GM06990 (cell line): ENCODE results near the gene ALDH4A1.

ENCODE experiments used
- DNase-seq: peaks from one replicate; pipeline ENCODE4 v3.0.0-alpha.2; 2011; ENCODE audit not compliant: insufficient read length; ENCODE audit errors: extremely low read depth
- H3K27me3 ChIP-seq: replicated peaks from 2 replicates; pipeline ENCODE4 v1.6.0; 2011; ENCODE audit warnings: low read length; ENCODE audit not compliant: control insufficient read depth, insufficient read depth
- H3K36me3 ChIP-seq: 2 replicates; pipeline ENCODE4 v1.5.1; 2011; ENCODE audit warnings: low read length; ENCODE audit not compliant: control insufficient read depth, insufficient read depth
- H3K4me3 ChIP-seq: replicated peaks from 2 replicates; pipeline ENCODE4 v1.5.1; 2011; ENCODE audit warnings: low read depth, mild to moderate bottlenecking, control low read depth, low read length
- CTCF ChIP-seq: IDR thresholded peaks from 2 replicates; pipeline ENCODE4 v1.5.1; 2011; ENCODE audit warnings: low read length, control low read depth, mild to moderate bottlenecking, inconsistent platforms; ENCODE audit not compliant: insufficient read depth, poor library complexity, severe bottlenecking

Gene ALDH4A1

GRCh38 chr1:18901147-18901951, 1.0 kb downstream of the ALDH4A1 start:
- no peaks in the 10 kb centered on the region for H3K27me3 ChIP-seq
- peak overlapping the region; percentile 89 for H3K4me3 ChIP-seq
- peaks cover 1% of the 10 kb centered on the region; the same call in 1 of the 2 replicates for H3K36me3 ChIP-seq
- no peak for TF ChIP-seq CTCF
- DNase-seq = no peak

- no peak for DNase-seq
- Histone ChIP-seq H3K27me3 (no peaks in the 10 kb centered on the region), H3K4me3 (no peak overlapping the region), H3K36me3 (peaks cover 1% of the 10 kb centered on the region; the same call in 1 of the 2 replicates)
- no peak for TF ChIP-seq CTCF
These were observed 2.0 kb downstream of the ALDH4A1 start for GRCh38 chr1:18900303-18900841.

GRCh38 chr1:18899363-18900049, 2.8 kb downstream of the ALDH4A1 start:
- Histone ChIP-seq H3K36me3 (peaks cover 1% of the 10 kb centered on the region), H3K27me3 (no peaks in the 10 kb centered on the region)

GRCh38 chr1:18898567-18898966, 3.8 kb downstream of the ALDH4A1 start:
- no peak for DNase-seq
- no peak overlapping the region for H3K4me3 ChIP-seq
- H3K27me3 ChIP-seq = no peaks in the 10 kb centered on the region
- peaks cover 1% of the 10 kb centered on the region for H3K36me3 ChIP-seq
- TF ChIP-seq CTCF = no peak

More at GRCh38 chr1:18899363-18900049, 2.8 kb downstream of the ALDH4A1 start:
- TF ChIP-seq CTCF = no peak
- H3K4me3 ChIP-seq = no peak overlapping the region
- no peak for DNase-seq

GRCh38 chr1:18895317-18895716, 7.0 kb downstream of the ALDH4A1 start:
- no peak for TF ChIP-seq CTCF
- DNase-seq = no peak
- Histone ChIP-seq H3K36me3 (peaks cover 1% of the 10 kb centered on the region), H3K4me3 (no peak overlapping the region), H3K27me3 (no peaks in the 10 kb centered on the region)
